ENCODE measurements around the gene LTB4R2.

DNA sequence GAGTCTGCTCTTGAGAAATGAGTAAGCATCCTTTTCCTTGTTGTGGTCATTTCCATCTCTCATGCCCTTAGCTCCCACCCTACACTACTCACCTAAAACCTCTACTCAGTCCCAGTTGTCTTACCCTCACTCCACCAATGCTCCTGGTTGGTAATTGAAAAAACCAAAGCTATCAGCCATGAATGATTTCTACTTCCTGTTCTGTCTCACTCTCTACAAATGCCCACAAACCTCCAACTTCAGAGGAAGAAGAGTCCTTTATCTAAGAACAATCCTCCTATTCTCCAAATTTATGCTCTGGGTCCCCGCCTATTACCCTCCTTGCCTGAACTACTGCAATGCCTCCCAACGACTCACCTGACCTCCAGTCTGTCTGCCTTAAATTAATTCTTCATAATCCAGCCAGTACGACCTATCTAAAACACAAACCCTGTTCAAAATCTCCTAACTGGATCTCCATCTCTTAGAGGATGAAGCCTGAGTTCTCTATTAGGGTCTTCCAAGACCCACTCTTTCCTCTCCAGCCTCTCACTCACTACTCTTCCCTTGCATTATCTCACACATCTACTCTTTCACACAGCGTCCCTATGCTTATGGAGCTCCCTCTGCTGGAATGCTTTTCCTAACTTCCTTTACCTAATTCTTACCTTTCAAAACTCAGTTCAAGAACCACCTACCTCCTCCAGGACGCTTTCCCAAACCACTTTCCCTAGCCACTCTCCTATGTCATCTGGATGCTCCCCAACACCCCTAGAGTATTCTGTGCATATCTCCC is 12.6 kb upstream of the LTB4R2 start:
- TF ChIP-seq EZH2phosphoT487 (IDR thresholded peaks at IDR 0.05; ENCODE audit: insufficient read depth, low read depth) (no peak), EZH2 (IDR thresholded peaks at IDR 0.05; ENCODE audit: insufficient read depth, poor library complexity, severe bottlenecking) (no peak)
